ENCODE results near the gene CD74. TPM values are rescaled to one million over a fixed set of nuclear protein-coding genes. Genes with fewer than 3 reads are reported as not detected.
A peak's percentile ranks its signal among the peaks of the same experiment; 100 is the strongest.

CD74 gene
- total RNA-seq, 1 experiment from 2014 or later = 19.5 TPM

DNA sequence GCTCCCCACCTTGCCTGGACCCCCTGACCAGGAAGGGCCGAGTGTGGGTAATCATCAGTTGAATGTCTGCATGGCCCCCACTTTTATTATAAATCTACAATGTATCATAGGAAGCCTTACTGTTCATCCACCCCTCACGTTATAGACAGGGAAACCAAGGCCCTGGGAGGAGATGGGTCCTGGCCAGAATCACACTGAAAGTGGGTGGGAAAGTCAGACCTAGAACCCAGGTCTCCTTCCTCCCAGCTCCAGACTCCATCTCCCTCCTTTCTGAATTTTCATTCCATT is 17.1 kb downstream of the CD74 start:
- H4K8ac ChIP-seq (replicated peaks; ENCODE audit: insufficient read length, low read depth, low read length) = no peak overlapping the region
- H3K56ac ChIP-seq (ENCODE audit: insufficient read length, low read depth, low read length) = no peak overlapping the region
- TF ChIP-seq, protein P1, sequence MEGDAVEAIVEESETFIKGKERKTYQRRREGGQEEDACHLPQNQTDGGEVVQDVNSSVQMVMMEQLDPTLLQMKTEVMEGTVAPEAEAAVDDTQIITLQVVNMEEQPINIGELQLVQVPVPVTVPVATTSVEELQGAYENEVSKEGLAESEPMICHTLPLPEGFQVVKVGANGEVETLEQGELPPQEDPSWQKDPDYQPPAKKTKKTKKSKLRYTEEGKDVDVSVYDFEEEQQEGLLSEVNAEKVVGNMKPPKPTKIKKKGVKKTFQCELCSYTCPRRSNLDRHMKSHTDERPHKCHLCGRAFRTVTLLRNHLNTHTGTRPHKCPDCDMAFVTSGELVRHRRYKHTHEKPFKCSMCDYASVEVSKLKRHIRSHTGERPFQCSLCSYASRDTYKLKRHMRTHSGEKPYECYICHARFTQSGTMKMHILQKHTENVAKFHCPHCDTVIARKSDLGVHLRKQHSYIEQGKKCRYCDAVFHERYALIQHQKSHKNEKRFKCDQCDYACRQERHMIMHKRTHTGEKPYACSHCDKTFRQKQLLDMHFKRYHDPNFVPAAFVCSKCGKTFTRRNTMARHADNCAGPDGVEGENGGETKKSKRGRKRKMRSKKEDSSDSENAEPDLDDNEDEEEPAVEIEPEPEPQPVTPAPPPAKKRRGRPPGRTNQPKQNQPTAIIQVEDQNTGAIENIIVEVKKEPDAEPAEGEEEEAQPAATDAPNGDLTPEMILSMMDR (conservative IDR thresholded peaks at IDR 0.05) = no peak
- no peak overlapping the region for H2BK5ac ChIP-seq (ENCODE audit: insufficient read length, low read length)
- H3K4me3 Mint-ChIP-seq = no peak overlapping the region
- no peaks in the 10 kb centered on the region for H3K27me3 ChIP-seq (ENCODE audit: insufficient read depth, low read length)
- H3K9me3 ChIP-seq (ENCODE audit: control insufficient read depth, low read depth, low read length) = no peaks in the 10 kb centered on the region
- no peak overlapping the region for H3K4ac ChIP-seq (ENCODE audit: low read depth, low read length)
- no peak overlapping the region for H2BK20ac ChIP-seq (ENCODE audit: low read depth, low read length, poor library complexity, severe bottlenecking)
- H4K5ac ChIP-seq (ENCODE audit: insufficient read length, low read depth, low read length) = no peak overlapping the region
- no peaks in the 10 kb centered on the region for H3K4me1 ChIP-seq (ENCODE audit: insufficient read depth, low read length)
- no peaks in the 10 kb centered on the region for H3K23me2 ChIP-seq (ENCODE audit: insufficient read length, low read depth, low read length, poor library complexity, severe bottlenecking)
- no peak for DNase-seq
- no peaks in the 10 kb centered on the region for H3K79me2 ChIP-seq (ENCODE audit: insufficient read depth, low read length)
- H3K9ac ChIP-seq (ENCODE audit: extremely low read depth, insufficient read length, low read length) = no peak overlapping the region
- H2BK15ac ChIP-seq (ENCODE audit: low read depth, low read length) = no peak overlapping the region
- H3K36me3 Mint-ChIP-seq (ENCODE audit: insufficient read depth in 1 of 3, low read depth in 3 of 3) = peaks cover 54 to 94% (median 79%) of the 10 kb centered on the region in 3 experiments
- H3K23ac ChIP-seq (ENCODE audit: insufficient read length, low read depth, low read length) = no peak overlapping the region
- H4K91ac ChIP-seq (ENCODE audit: insufficient read length, low read depth, low read length) = no peak overlapping the region
- no peak overlapping the region for H3T11ph ChIP-seq (ENCODE audit: low read length)
- no peak overlapping the region for H2AFZ ChIP-seq (ENCODE audit: low read length)
- H2BK120ac ChIP-seq (ENCODE audit: low read depth, low read length, poor library complexity, severe bottlenecking) = no peak overlapping the region
- 0 out of 7 replicates have a peak overlapping the region, but pooled peaks of 1 of the 3 experiments have one; percentile 60 for H3K27ac Mint-ChIP-seq
- no peak overlapping the region for H3K18ac ChIP-seq (ENCODE audit: insufficient read length, low read depth, low read length)
- no peaks in the 10 kb centered on the region; the same call in 1 of the 2 replicates for H3K27me3 Mint-ChIP-seq (ENCODE audit: low read depth)
- H3K14ac ChIP-seq (ENCODE audit: insufficient read depth, low read length) = no peak overlapping the region
- H2BK12ac ChIP-seq (ENCODE audit: insufficient read length, low read depth, low read length) = no peak overlapping the region
- H3K79me1 ChIP-seq (ENCODE audit: insufficient read depth, low read depth, low read length, poor library complexity, severe bottlenecking) = no peaks in the 10 kb centered on the region
- H4K20me1 ChIP-seq (ENCODE audit: control insufficient read depth, insufficient read depth, insufficient read length) = peaks cover 2% of the 10 kb centered on the region
- H3K4me2 ChIP-seq (ENCODE audit: insufficient read depth, insufficient read length, low read length) = no peak overlapping the region
- no peak overlapping the region for H2AK5ac ChIP-seq (ENCODE audit: insufficient read length, low read length)
- no peaks in the 10 kb centered on the region for H3K9me3 Mint-ChIP-seq
- no CpG with 5 or more reads among the region's 2 CpGs for WGBS (ENCODE audit: extremely low coverage, insufficient read length, low lambda C conversion rate)
- H3K4me1 Mint-ChIP-seq = no peaks in the 10 kb centered on the region
- no peak overlapping the region for H3K27ac ChIP-seq (ENCODE audit: insufficient read length, low read depth, low read length)
